Adrenal gland (tissue), 5 donors: ENCODE results near the gene IDH3G.

Experiments
- POLR2A ChIP-seq, 2 donors: fragments of 450-650 bp; IDR thresholded peaks; one replicate each; pipeline ENCODE4 v1.6.1; 2017; ENCODE audit warnings: antibody characterized with exemption in 2 of 2, mild to moderate bottlenecking in 2 of 2, moderate library complexity in 1 of 2
- TF ChIP-seq, protein P1 (sequence below), 6 experiments: fragments of 450-650 bp in 4 of 6; fragments of 200-600 bp in 2 of 6; sonication (generic) in 1 of 6; IDR thresholded peaks; 1 replicate in 5 of 6; 2 replicates in 1 of 6; pipeline versions ENCODE4 v1.5.1 to v1.8.0; 2016 to 2021; ENCODE audit warnings: antibody characterized with exemption in 6 of 6, mild to moderate bottlenecking in 2 of 6, moderate library complexity in 1 of 6
- donor health status: DM: no; HTN: no; CAD: no.

DNA sequence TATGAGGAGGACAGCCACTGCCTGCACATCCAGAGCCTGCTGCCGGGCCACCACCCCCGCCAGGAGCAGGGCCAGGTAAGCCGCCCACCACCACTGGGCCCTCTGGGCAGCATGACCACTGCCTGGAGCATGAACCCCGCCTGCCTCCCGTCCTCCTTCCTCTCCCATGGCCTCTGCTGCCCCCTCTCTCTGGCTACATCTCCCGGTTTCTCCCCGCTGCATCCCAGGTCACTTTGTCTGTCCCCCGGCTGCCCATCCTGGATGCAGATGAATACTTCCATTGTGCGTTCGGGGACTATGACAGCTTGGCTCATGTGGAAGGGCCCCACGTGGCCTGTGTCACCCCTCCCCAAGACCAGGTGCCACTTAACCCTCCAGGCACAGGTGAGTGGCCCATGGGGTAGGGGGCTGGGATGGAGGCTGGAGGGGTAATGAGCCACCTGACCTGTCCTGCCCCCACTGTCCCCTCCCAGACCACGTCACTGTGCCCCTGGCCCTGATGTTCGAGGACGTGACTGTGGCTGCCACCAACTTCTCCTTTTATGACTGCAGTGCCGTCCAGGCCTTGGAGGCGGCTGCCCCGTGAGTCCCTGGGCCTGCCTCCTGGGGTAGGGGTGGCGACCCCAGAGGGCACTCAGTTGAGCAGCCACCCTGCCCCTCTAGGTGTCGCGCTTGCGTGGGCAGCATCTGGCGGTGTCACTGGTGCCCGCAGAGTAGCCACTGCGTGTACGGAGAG lies 24.1 kb downstream of the IDH3G start:
- TF ChIP-seq, protein P1, sequence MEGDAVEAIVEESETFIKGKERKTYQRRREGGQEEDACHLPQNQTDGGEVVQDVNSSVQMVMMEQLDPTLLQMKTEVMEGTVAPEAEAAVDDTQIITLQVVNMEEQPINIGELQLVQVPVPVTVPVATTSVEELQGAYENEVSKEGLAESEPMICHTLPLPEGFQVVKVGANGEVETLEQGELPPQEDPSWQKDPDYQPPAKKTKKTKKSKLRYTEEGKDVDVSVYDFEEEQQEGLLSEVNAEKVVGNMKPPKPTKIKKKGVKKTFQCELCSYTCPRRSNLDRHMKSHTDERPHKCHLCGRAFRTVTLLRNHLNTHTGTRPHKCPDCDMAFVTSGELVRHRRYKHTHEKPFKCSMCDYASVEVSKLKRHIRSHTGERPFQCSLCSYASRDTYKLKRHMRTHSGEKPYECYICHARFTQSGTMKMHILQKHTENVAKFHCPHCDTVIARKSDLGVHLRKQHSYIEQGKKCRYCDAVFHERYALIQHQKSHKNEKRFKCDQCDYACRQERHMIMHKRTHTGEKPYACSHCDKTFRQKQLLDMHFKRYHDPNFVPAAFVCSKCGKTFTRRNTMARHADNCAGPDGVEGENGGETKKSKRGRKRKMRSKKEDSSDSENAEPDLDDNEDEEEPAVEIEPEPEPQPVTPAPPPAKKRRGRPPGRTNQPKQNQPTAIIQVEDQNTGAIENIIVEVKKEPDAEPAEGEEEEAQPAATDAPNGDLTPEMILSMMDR (IDR thresholded peaks at IDR 0.05), result no peak
- no peak for TF ChIP-seq POLR2A (IDR thresholded peaks at IDR 0.05)
